Peyer's patch (tissue), 4 donors: Measurements from ENCODE around the gene DAZAP2. TPM values are rescaled to one million over a fixed set of nuclear protein-coding genes. Genes with fewer than 3 reads are reported as not detected.
"Not testable (repeated sequence)": the region's sequence is repeated elsewhere in the genome, so short reads cannot be mapped to it uniquely, and the experiment has no call there.

ENCODE experiments used
- DNase-seq, 3 donors: peaks; one replicate each; pipeline ENCODE4 v3.0.0-alpha.2; 2017 to 2019
- H3K27ac ChIP-seq, 4 donors: fragments of 200-600 bp; sonication (generic); one replicate each; pipeline ENCODE4 v1.5.1; 2016 to 2019
- H3K27me3 ChIP-seq, 2 donors: fragments of 200-600 bp; sonication (generic); one replicate each; pipeline ENCODE4 v1.5.1; 2019
- H3K36me3 ChIP-seq, 3 donors: fragments of 200-600 bp; sonication (generic); one replicate each; pipeline ENCODE4 v1.5.1; 2016 to 2019
- H3K4me1 ChIP-seq, 4 donors: fragments of 200-600 bp; sonication (generic); one replicate each; pipeline ENCODE4 v1.5.1; 2016 to 2019
- H3K4me3 ChIP-seq, 4 donors: fragments of 200-600 bp; sonication (generic); 1 replicate in 3 of 4; 2 replicates in 1 of 4; pipeline ENCODE4 v1.5.1; 2016 to 2019; ENCODE audit warnings: mild to moderate bottlenecking in 1 of 4
- H3K9me3 ChIP-seq, 4 donors: fragments of 200-600 bp; sonication (generic); one replicate each; pipeline ENCODE4 v1.5.1; 2016 to 2019; ENCODE audit warnings: mild to moderate bottlenecking in 1 of 4
- POLR2A ChIP-seq, 2 donors: fragments of 450-650 bp; IDR thresholded peaks; one replicate each; pipeline ENCODE4 v1.5.1; 2017; ENCODE audit warnings: antibody characterized with exemption in 2 of 2, mild to moderate bottlenecking in 2 of 2, moderate library complexity in 2 of 2
- total RNA-seq, 4 donors: library from RNA; depleted of rRNA; stranded (reverse); fragments of >200 nt; gene quantifications; one replicate each; pipeline ENCODE4 v1.1.0, GENCODE V29; 2016
- TF ChIP-seq, protein P1 (sequence below), 6 experiments: fragments of 450-650 bp in 4 of 6; fragments of 200-600 bp in 2 of 6; sonication (generic) in 1 of 6; IDR thresholded peaks; one replicate each; pipeline ENCODE4 v1.5.1; 2017 to 2019; ENCODE audit warnings: antibody characterized with exemption in 6 of 6, mild to moderate bottlenecking in 3 of 6, moderate library complexity in 1 of 6

The DAZAP2 gene
- total RNA-seq, 4 donors from 2014 or later: 220 to 372 (median 284) TPM

- Histone ChIP-seq H3K4me1 (peaks cover 0 to 11% (median 5%) of the 10 kb centered on the region in 4 donors), H3K9me3 (no peaks in the 10 kb centered on the region), H3K27me3 (no peaks in the 10 kb centered on the region), H3K4me3 (peak within 1 kb of the TSS; percentile 72 to 99 (median 87)), H3K36me3 (no peaks in the 10 kb centered on the region), H3K27ac (peak within 1 kb of the TSS; percentile 94 to 97 (median 96))
- DNase-seq: peak; percentile 66 to 81 (median 80)
- TF ChIP-seq POLR2A (IDR thresholded peaks at IDR 0.05): peak in 1 of 2 donors; percentile 13
- TF ChIP-seq, protein P1, sequence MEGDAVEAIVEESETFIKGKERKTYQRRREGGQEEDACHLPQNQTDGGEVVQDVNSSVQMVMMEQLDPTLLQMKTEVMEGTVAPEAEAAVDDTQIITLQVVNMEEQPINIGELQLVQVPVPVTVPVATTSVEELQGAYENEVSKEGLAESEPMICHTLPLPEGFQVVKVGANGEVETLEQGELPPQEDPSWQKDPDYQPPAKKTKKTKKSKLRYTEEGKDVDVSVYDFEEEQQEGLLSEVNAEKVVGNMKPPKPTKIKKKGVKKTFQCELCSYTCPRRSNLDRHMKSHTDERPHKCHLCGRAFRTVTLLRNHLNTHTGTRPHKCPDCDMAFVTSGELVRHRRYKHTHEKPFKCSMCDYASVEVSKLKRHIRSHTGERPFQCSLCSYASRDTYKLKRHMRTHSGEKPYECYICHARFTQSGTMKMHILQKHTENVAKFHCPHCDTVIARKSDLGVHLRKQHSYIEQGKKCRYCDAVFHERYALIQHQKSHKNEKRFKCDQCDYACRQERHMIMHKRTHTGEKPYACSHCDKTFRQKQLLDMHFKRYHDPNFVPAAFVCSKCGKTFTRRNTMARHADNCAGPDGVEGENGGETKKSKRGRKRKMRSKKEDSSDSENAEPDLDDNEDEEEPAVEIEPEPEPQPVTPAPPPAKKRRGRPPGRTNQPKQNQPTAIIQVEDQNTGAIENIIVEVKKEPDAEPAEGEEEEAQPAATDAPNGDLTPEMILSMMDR (IDR thresholded peaks at IDR 0.05): peak in 5 of 6 experiments; percentile 32 to 84 (median 64)
Measured at GRCh38 chr12:51217968-51218606, 20.5 kb upstream of the DAZAP2 start, which contains the start of gene POU6F1. TSS of gene POU6F1 (minus strand) at chr12:51218062. CDS start at chr12:51206836, 11,226 bp downstream.

DNA sequence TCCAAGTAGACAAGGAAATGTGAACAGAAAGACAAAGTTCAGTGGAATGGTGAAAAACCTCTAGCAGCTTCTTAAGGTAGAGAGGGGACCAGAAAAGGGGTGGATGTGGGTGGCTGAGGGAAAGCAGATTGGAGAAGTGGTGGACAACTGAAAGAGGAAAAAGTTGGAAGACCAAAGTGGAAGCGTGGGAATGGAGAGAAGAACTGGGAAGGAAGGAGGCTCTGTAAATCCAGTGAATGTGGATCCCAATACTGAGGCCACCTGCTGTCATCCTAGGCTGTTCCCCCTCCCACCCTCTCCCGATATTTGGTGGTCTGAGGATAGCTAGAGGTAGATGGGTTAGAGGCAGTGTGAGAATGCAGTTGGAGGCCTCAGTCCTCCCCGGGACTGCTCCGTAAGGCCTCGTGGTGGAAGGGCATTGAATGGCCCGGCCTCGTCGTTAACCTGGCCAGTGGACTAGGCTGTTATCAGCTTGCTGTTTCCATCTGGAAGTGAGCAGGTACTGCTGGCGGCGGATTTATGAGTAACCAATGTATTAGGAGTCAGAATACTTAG, 19.9 kb upstream of the DAZAP2 start:
- H3K36me3 ChIP-seq: no peaks in the 10 kb centered on the region
- H3K4me1 ChIP-seq: peaks cover 0 to 11% (median 5%) of the 10 kb centered on the region in 4 donors
- H3K9me3 ChIP-seq: no peaks in the 10 kb centered on the region
- no peaks in the 10 kb centered on the region for H3K27me3 ChIP-seq
- peak overlapping the region; percentile 72 to 99 (median 87) for H3K4me3 ChIP-seq
- H3K27ac ChIP-seq: peak overlapping the region; percentile 94 to 97 (median 96)
- TF ChIP-seq POLR2A (IDR thresholded peaks at IDR 0.05): no peak
- TF ChIP-seq, protein P1 (IDR thresholded peaks at IDR 0.05): peak in 3 of 6 experiments; percentile 16 to 19 (median 18)
- DNase-seq: no peak

GRCh38 chr12:51219322-51219721, 19.3 kb upstream of the DAZAP2 start:
- Histone ChIP-seq H3K27me3 (no peaks in the 10 kb centered on the region), H3K9me3 (no peaks in the 10 kb centered on the region), H3K4me1 (peaks cover 0 to 11% (median 5%) of the 10 kb centered on the region in 4 donors), H3K36me3 (no peaks in the 10 kb centered on the region), H3K27ac (no peak overlapping the region), H3K4me3 (no peak overlapping the region)
- TF ChIP-seq POLR2A (IDR thresholded peaks at IDR 0.05): no peak
- TF ChIP-seq, protein P1 (IDR thresholded peaks at IDR 0.05): no peak
- DNase-seq: no peak

GRCh38 chr12:51219857-51220256, 18.8 kb upstream of the DAZAP2 start:
- H3K4me1 ChIP-seq: peaks cover 0 to 11% (median 5%) of the 10 kb centered on the region in 4 donors
- H3K27me3 ChIP-seq, H3K36me3 ChIP-seq, DNase-seq, H3K27ac ChIP-seq, H3K9me3 ChIP-seq, H3K4me3 ChIP-seq: not testable (repeated sequence)

GRCh38 chr12:51222461-51222860, 16.2 kb upstream of the DAZAP2 start:
- TF ChIP-seq POLR2A (IDR thresholded peaks at IDR 0.05): no peak
- TF ChIP-seq, protein P1 (IDR thresholded peaks at IDR 0.05): no peak
- no peak for DNase-seq
- no peaks in the 10 kb centered on the region for H3K9me3 ChIP-seq
- no peak overlapping the region for H3K27ac ChIP-seq
- H3K4me3 ChIP-seq: no peak overlapping the region
- peaks cover 0 to 11% (median 5%) of the 10 kb centered on the region in 4 donors for H3K4me1 ChIP-seq
- no peaks in the 10 kb centered on the region for H3K27me3 ChIP-seq
- no peaks in the 10 kb centered on the region for H3K36me3 ChIP-seq

- H3K27me3 ChIP-seq: no peaks in the 10 kb centered on the region
- TF ChIP-seq POLR2A (IDR thresholded peaks at IDR 0.05): no peak
- TF ChIP-seq, protein P1 (IDR thresholded peaks at IDR 0.05): no peak
- H3K4me3 ChIP-seq: no peak overlapping the region
- no peaks in the 10 kb centered on the region for H3K9me3 ChIP-seq
- DNase-seq: peak in 1 of 3 donors; percentile 6
- H3K27ac ChIP-seq: no peak overlapping the region
- no peaks in the 10 kb centered on the region for H3K36me3 ChIP-seq
- no peaks in the 10 kb centered on the region for H3K4me1 ChIP-seq
Measured at GRCh38 chr12:51224625-51225024, 14.0 kb upstream of the DAZAP2 start.
